CD4-positive, alpha-beta T cell (primary cell): Measurements from ENCODE around the gene CUEDC1. TPM values are rescaled to one million over a fixed set of nuclear protein-coding genes. Genes with fewer than 3 reads are reported as not detected.

ENCODE experiments used
- ATAC-seq: fragments of 200-7000 bp; cut with Tn5 transposase; one replicate; pipeline ENCODE4 v1.10.0; 2022; ENCODE audit warnings: mild to moderate bottlenecking; ENCODE audit not compliant: poor library complexity
- CTCF ChIA-PET: fragments of 350-600 bp; sonication (Branson Sonifier 250); formaldehyde crosslinking; loops from one replicate; lab custom pipeline; 2021; ENCODE audit warnings: antibody characterized with exemption, inconsistent platforms; lab: Charles Lee
- POLR2A ChIA-PET: fragments of 350-600 bp; sonication (Branson Sonifier 250); formaldehyde crosslinking; loops from one replicate; lab custom pipeline; 2021; ENCODE audit warnings: antibody characterized with exemption, inconsistent platforms; lab: Charles Lee
- DNase-seq, 14 experiments: peaks; one replicate each; pipeline ENCODE4 v3.0.0-alpha.2; 2013 to 2020; ENCODE audit warnings: mixed read lengths in 2 of 14
- H3K27ac ChIP-seq, 2 donors: one replicate each; pipeline versions ENCODE4 v1.5.1 to v1.7.0; 2013; ENCODE audit warnings: low read length in 2 of 2, low read depth in 1 of 2, mild to moderate bottlenecking in 1 of 2
- H3K27me3 ChIP-seq, 2 experiments: 1 replicate in 1 of 2; 2 replicates in 1 of 2; pipeline versions ENCODE4 v1.6.1 to v1.7.0; 2013; ENCODE audit warnings: low read length in 2 of 2, control low read depth in 1 of 2, mild to moderate bottlenecking in 1 of 2, moderate library complexity in 1 of 2; ENCODE audit not compliant: insufficient read depth in 2 of 2, control insufficient read depth in 1 of 2
- H3K36me3 ChIP-seq: one replicate; pipeline ENCODE4 v1.6.1; 2013; ENCODE audit warnings: low read length, control low read depth; ENCODE audit not compliant: insufficient read depth
- H3K4me1 ChIP-seq: one replicate; pipeline ENCODE4 v1.6.1; 2013; ENCODE audit warnings: low read length, control low read depth; ENCODE audit not compliant: insufficient read depth
- H3K4me3 ChIP-seq: one replicate; pipeline ENCODE4 v1.5.1; 2013; ENCODE audit warnings: mild to moderate bottlenecking, low read length, moderate library complexity
- H3K9me3 ChIP-seq, 2 experiments: 1 replicate in 1 of 2; 2 replicates in 1 of 2; pipeline versions ENCODE4 v1.6.1 to v1.7.0; 2013; ENCODE audit warnings: low read length in 2 of 2, mild to moderate bottlenecking in 2 of 2, control low read depth in 1 of 2, moderate library complexity in 1 of 2; ENCODE audit not compliant: control insufficient read depth in 1 of 2, insufficient read depth in 1 of 2
- H3K27ac Mint-ChIP-seq: one replicate; pipeline ENCODE4 v1.8.0; 2020; ENCODE audit warnings: mixed read lengths
- H3K27me3 Mint-ChIP-seq: one replicate; pipeline ENCODE4 v1.8.0; 2021; ENCODE audit warnings: mixed read lengths
- H3K36me3 Mint-ChIP-seq: one replicate; pipeline ENCODE4 v1.8.0; 2021; ENCODE audit warnings: low read depth, mixed read lengths
- H3K4me1 Mint-ChIP-seq: one replicate; pipeline ENCODE4 v1.8.0; 2021; ENCODE audit warnings: low read depth, mixed read lengths
- H3K4me3 Mint-ChIP-seq: one replicate; pipeline ENCODE4 v1.8.0; 2020; ENCODE audit warnings: mild to moderate bottlenecking, mixed read lengths
- H3K9me3 Mint-ChIP-seq: one replicate; pipeline ENCODE4 v1.8.0; 2020; ENCODE audit warnings: mixed read lengths
- CTCF ChIP-seq: fragments of 200-600 bp; IDR thresholded peaks from one replicate; pipeline ENCODE4 v1.8.0; 2022; ENCODE audit warnings: antibody characterized with exemption, mild to moderate bottlenecking
- intact Hi-C, 2 experiments: fragments of 100-400 bp; cut with DNase I in 1 of 2; cut with micrococcal nuclease in 1 of 2; formaldehyde crosslinking; loops; one replicate each; pipeline versions ENCODE4 v1.15.1 to v1.9.0; 2023 to 2025; cut with DNase I, micrococcal nuclease
- total RNA-seq, 174 experiments: library from RNA in 2 of 174; stranded (reverse) in 2 of 174; gene quantifications; one replicate each; pipeline ENCODE4 v1.2.3 and lab custom pipeline; 2021 to 2026

CUEDC1 gene
- total RNA-seq, 2 experiments from 2014 or later = 0.41 to 1.0 TPM

GRCh38 chr17:57872536-57872935 is 82.7 kb downstream of the CUEDC1 start:
- no peak overlapping the region for H3K27ac ChIP-seq
- H3K9me3 ChIP-seq = no peaks in the 10 kb centered on the region
- Mint-ChIP-seq H3K9me3 (no peaks in the 10 kb centered on the region), H3K4me1 (peaks cover 14% of the 10 kb centered on the region), H3K4me3 (no peak overlapping the region), H3K27me3 (peaks cover 22% of the 10 kb centered on the region), H3K36me3 (no peaks in the 10 kb centered on the region), H3K27ac (no peak overlapping the region)
- ChIA-PET POLR2A (interaction anchor here (1.5 kb wide), 1 partner anchor 22 kb away, joined by 3 read pairs; the partner anchor contains the start of gene MRPS23), CTCF (no interaction called here)
- no peak for TF ChIP-seq CTCF
- intact Hi-C loops = no loop called here
- H3K27me3 ChIP-seq = peaks cover 4 to 18% of the 10 kb centered on the region in 2 experiments
- DNase-seq = no peak
- ATAC-seq = no peak
- no peaks in the 10 kb centered on the region for H3K36me3 ChIP-seq
- H3K4me1 ChIP-seq = peaks cover 29% of the 10 kb centered on the region
- no peak overlapping the region for H3K4me3 ChIP-seq

GRCh38 chr17:57871863-57872262 is 83.3 kb downstream of the CUEDC1 start:
- Mint-ChIP-seq H3K27ac (no peak overlapping the region), H3K4me3 (no peak overlapping the region), H3K36me3 (no peaks in the 10 kb centered on the region), H3K27me3 (peaks cover 22% of the 10 kb centered on the region), H3K9me3 (no peaks in the 10 kb centered on the region), H3K4me1 (peaks cover 15% of the 10 kb centered on the region)
- H3K4me1 ChIP-seq = peaks cover 31% of the 10 kb centered on the region
- DNase-seq (no peak), ATAC-seq (no peak)
- H3K36me3 ChIP-seq = no peaks in the 10 kb centered on the region
- no peak overlapping the region for H3K4me3 ChIP-seq
- no peak overlapping the region for H3K27ac ChIP-seq
- no peak for TF ChIP-seq CTCF
- ChIA-PET POLR2A (interaction anchor here (1.5 kb wide), 1 partner anchor 22 kb away, joined by 3 read pairs; the partner anchor contains the start of gene MRPS23), CTCF (no interaction called here)
- no peaks in the 10 kb centered on the region for H3K9me3 ChIP-seq
- peaks cover 4 to 18% of the 10 kb centered on the region in 2 experiments for H3K27me3 ChIP-seq
- intact Hi-C loops = no loop called here

- Mint-ChIP-seq H3K4me3 (no peak overlapping the region), H3K36me3 (no peaks in the 10 kb centered on the region), H3K27ac (no peak overlapping the region), H3K9me3 (no peaks in the 10 kb centered on the region), H3K4me1 (peaks cover 15% of the 10 kb centered on the region), H3K27me3 (peaks cover 20% of the 10 kb centered on the region)
- no peak for ATAC-seq
- CTCF ChIA-PET = interaction anchor here (0.6 to 1.9 kb wide), 3 partner anchors 13 to 471 kb away, joined by 3 to 5 read pairs (median 4); no protein-coding TSS in a partner anchor
- peaks cover 31% of the 10 kb centered on the region for H3K4me1 ChIP-seq
- no peaks in the 10 kb centered on the region for H3K9me3 ChIP-seq
- H3K36me3 ChIP-seq = no peaks in the 10 kb centered on the region
- TF ChIP-seq CTCF = no peak
- peaks cover 4 to 18% of the 10 kb centered on the region in 2 experiments for H3K27me3 ChIP-seq
- H3K27ac ChIP-seq = no peak overlapping the region
- H3K4me3 ChIP-seq = no peak overlapping the region
- POLR2A ChIA-PET = interaction anchor here (0.6 to 1.5 kb wide), 2 partner anchors 21 to 206 kb away, joined by 3 read pairs; partner anchors contain the start of gene MRPS23
- intact Hi-C loops = no loop called here
- DNase-seq = no peak
These were observed 84.1 kb downstream of the CUEDC1 start for GRCh38 chr17:57871155-57871554.
